ENCODE measurements around the gene ARSG.

Gene ARSG

GRCh38 chr17:68461589-68461988 is 170.3 kb downstream of the ARSG start:
- Histone ChIP-seq H3K4me3 (ENCODE audit: low read depth, low read length) (no peak overlapping the region), H3K9me3 (ENCODE audit: severe bottlenecking) (no peaks in the 10 kb centered on the region), H3K27ac (no peak overlapping the region), H3K27me3 (ENCODE audit: insufficient read depth, low read depth, severe bottlenecking) (no peaks in the 10 kb centered on the region), H3K36me3 (no peaks in the 10 kb centered on the region)
- no peak for DNase-seq
- no peak for TF ChIP-seq CTCF (IDR thresholded peaks at IDR 0.05; ENCODE audit: low read depth, low read length)

DNA sequence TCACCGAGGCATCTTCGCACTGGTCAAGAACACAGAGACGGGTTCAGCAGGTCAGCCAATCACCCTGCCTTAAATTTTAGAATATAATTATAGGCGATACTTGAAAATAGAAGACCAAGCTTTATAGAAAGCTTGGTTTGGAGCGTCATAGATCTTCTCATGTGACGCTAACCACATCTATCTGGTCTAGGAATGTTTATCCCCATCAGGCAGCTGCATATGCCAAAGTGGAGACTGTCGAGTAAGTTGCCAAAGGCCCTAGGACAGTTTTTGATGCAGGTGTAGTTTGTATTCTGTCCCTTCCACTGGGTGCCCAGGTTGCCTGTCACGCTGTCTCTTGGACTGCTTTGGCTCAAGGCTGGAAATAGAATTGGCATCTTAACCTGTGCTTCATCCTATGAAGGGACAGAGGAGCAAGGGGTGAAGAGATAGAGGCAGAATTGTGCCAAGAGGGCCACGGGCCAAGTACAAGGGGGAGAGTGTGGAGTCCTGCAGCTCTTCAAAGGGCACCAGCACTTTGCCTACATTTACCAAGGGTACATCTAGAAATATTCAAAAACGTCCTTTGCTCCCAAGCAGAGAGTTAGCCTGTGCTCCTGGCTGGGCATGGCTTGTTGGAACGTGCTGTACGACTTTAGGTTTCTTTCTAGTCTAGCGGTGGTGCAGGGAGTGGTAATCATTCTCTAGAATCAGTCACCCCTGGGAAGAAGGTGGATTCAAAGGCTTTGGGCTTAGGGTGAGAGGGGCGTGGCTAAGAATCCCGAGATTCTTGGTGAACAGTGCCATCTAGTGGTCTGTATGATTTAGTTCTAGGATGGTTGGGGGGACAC is 171.3 kb downstream of the ARSG start:
- Histone ChIP-seq H3K4me3 (ENCODE audit: low read depth, low read length) (no peak overlapping the region), H3K36me3 (no peaks in the 10 kb centered on the region), H3K27ac (no peak overlapping the region), H3K9me3 (ENCODE audit: severe bottlenecking) (no peaks in the 10 kb centered on the region), H3K27me3 (ENCODE audit: insufficient read depth, low read depth, severe bottlenecking) (no peaks in the 10 kb centered on the region)
- peak; percentile 61 for TF ChIP-seq CTCF (IDR thresholded peaks at IDR 0.05; ENCODE audit: low read depth, low read length)
- peak; percentile 80 for DNase-seq

DNA sequence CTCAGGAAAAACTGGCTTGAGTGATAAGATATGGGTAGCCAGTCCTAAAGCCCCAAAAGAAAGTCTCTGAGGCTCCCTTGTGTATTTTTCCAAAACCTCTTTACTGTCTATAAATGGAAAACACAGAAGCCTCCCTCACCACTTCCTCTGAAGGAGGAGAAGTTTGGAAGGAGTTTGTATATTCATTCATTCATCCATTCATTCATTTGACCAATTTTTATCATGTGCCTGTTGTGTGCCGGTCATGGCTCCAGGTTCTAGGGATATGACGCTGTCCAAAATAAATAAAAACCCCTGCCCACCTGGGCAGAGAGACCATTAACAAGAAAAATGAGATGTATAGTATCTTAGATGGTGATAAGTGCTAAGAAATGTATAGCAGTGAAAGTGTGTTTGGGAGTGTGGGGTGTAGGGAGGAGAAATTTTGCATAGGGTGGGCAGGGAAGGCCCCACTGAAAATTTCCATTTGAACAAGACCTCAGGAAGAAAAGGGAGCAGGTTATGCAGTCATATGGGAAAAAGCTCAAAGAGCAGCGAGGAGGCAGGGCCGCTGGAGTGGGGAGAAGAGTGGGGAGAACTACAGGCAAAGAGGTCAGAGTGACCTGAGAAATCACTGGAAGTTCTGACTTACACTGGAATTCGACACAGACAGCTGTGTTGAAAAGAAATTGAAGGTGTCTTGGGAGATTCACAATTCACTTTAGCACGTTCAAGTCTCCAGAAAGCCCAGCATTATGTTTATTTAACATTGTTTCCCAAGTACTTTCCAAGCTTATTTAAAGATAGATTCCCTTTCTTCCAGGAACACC is 172.1 kb downstream of the ARSG start:
- no peaks in the 10 kb centered on the region for H3K9me3 ChIP-seq (ENCODE audit: severe bottlenecking)
- H3K36me3 ChIP-seq = no peaks in the 10 kb centered on the region
- TF ChIP-seq CTCF (IDR thresholded peaks at IDR 0.05; ENCODE audit: low read depth, low read length) = no peak
- no peak overlapping the region for H3K27ac ChIP-seq
- no peak for DNase-seq
- H3K4me3 ChIP-seq (ENCODE audit: low read depth, low read length) = no peak overlapping the region
- no peaks in the 10 kb centered on the region for H3K27me3 ChIP-seq (ENCODE audit: insufficient read depth, low read depth, severe bottlenecking)

DNA sequence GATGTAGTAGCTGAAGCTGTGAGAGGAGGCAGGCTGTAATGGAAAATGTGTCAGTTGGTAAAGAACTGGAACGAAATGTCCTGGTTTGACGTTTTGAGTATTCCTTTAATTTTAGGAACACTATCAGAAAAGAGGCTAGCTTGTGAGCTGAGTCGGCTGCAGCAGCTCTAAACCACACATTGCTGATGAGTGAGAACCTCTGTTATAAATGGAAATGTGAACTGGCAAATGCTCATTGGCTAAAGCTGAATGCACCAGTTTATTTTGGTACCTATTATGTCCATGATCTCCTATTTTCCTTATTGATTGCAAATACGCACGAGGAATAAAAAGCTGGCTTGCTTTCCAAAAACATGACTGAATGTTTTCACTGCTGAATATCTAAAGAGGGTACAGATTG is 177.0 kb downstream of the ARSG start:
- TF ChIP-seq CTCF (IDR thresholded peaks at IDR 0.05; ENCODE audit: low read depth, low read length) = no peak
- Histone ChIP-seq H3K9me3 (ENCODE audit: severe bottlenecking) (no peaks in the 10 kb centered on the region), H3K27me3 (ENCODE audit: insufficient read depth, low read depth, severe bottlenecking) (no peaks in the 10 kb centered on the region), H3K4me3 (ENCODE audit: low read depth, low read length) (no peak overlapping the region), H3K36me3 (no peaks in the 10 kb centered on the region), H3K27ac (no peak overlapping the region)
- DNase-seq = no peak

- Histone ChIP-seq H3K27ac (no peak overlapping the region), H3K27me3 (ENCODE audit: insufficient read depth, low read depth, severe bottlenecking) (no peaks in the 10 kb centered on the region), H3K4me3 (ENCODE audit: low read depth, low read length) (no peak overlapping the region), H3K9me3 (ENCODE audit: severe bottlenecking) (no peaks in the 10 kb centered on the region), H3K36me3 (no peaks in the 10 kb centered on the region)
- peak; percentile 35 for DNase-seq
- TF ChIP-seq CTCF (IDR thresholded peaks at IDR 0.05; ENCODE audit: low read depth, low read length) = no peak
Measured at GRCh38 chr17:68468788-68469187, 177.5 kb downstream of the ARSG start.
